ENCODE results near the gene RB1. TPM values are rescaled to one million over a fixed set of nuclear protein-coding genes. Genes with fewer than 3 reads are reported as not detected.
A peak's percentile ranks its signal among the peaks of the same experiment; 100 is the strongest.

The RB1 gene
- total and polyA plus RNA-seq, 2 donors (not counting 1 experiment from before 2014, with no cell fraction given): 24.0 to 70.4 TPM

DNA sequence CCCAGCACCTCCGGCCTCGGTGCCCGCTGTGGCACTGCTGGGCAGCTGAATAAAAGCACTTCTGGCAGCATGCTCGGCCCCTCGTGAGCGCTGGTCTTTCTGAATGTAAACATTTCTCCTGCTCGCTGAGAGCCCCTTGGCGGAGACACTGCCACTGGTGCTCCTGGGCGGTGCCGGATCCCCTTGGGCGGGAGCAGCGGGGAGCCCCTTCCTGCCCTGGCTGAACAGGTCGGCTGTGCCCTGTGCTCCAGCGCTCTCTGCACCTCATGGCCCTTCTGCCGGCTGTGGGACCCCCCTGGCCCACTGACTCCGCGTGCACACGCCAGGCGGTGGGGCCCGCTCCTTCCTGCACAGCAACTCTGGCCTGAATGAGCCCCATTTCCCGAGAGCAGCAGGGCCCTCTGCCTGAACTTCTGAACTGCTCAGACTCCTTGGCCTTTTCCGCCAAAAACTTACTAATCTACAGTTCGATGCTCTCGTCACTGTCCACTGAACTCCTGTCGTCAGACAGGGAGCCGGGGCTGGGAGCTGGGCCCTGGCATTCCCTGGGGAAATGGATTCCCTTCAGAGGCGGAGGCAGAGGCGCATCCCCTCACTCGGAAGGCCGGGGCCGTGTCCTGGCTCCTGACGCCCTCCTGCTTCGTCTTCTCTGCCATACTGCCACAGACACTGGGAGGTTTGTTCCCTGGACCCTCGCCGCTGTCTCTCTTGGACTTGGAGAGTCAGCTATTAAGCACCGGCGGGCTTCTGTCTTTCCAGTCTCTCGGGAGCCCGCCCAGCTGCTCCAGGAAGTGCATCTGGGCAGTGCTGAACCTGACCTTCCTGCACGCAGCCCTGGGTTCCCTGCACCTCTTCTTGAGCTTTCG lies 14.2 kb downstream of the RB1 start:
- Histone ChIP-seq H3K27ac (ENCODE audit: low read length in 2 of 2) (no peak overlapping the region), H3K27me3 (replicated peaks in 1 of 4; ENCODE audit: control extremely low read depth in 1 of 4, control insufficient read depth in 3 of 4, insufficient read depth in 4 of 4, low read length in 3 of 4) (no peaks in the 10 kb centered on the region), H3K4me1 (ENCODE audit: control insufficient read depth in 2 of 2, insufficient read depth in 2 of 2, low read length in 2 of 2) (peaks cover 5 to 35% of the 10 kb centered on the region in 2 donors), H2AFZ (ENCODE audit: insufficient read depth, low read depth, low read length, poor library complexity, severe bottlenecking) (no peak overlapping the region), H3K4me3 (ENCODE audit: control extremely low read depth in 1 of 5, extremely low read depth in 1 of 5, insufficient read depth in 1 of 5, low read depth in 2 of 5, low read length in 4 of 5) (peak overlapping the region in 4 of 5 experiments; percentile 25 to 47 (median 38)), H3K36me3 (replicated peaks in 1 of 2; ENCODE audit: control extremely low read depth in 1 of 2, control insufficient read depth in 1 of 2, extremely low read depth in 1 of 2, insufficient read depth in 2 of 2, low read length in 1 of 2) (peaks cover 3 to 35% of the 10 kb centered on the region in 2 experiments), H3K79me2 (ENCODE audit: control insufficient read depth, insufficient read depth, low read length) (peaks cover 97% of the 10 kb centered on the region), H4K20me1 (ENCODE audit: control insufficient read depth, insufficient read depth, low read length, poor library complexity, severe bottlenecking) (peaks cover 93% of the 10 kb centered on the region), H3K9ac (ENCODE audit: low read length) (peak overlapping the region; percentile 46), H3K9me3 (ENCODE audit: control extremely low read depth in 1 of 3, control insufficient read depth in 2 of 3, insufficient read depth in 1 of 3, low read length in 2 of 3) (peaks cover 4 to 64% (median 13%) of the 10 kb centered on the region in 3 donors), H3K4me2 (replicated peaks; ENCODE audit: low read depth, low read length, poor library complexity, severe bottlenecking) (peak overlapping the region; percentile 74)
- TF ChIP-seq, protein P1, sequence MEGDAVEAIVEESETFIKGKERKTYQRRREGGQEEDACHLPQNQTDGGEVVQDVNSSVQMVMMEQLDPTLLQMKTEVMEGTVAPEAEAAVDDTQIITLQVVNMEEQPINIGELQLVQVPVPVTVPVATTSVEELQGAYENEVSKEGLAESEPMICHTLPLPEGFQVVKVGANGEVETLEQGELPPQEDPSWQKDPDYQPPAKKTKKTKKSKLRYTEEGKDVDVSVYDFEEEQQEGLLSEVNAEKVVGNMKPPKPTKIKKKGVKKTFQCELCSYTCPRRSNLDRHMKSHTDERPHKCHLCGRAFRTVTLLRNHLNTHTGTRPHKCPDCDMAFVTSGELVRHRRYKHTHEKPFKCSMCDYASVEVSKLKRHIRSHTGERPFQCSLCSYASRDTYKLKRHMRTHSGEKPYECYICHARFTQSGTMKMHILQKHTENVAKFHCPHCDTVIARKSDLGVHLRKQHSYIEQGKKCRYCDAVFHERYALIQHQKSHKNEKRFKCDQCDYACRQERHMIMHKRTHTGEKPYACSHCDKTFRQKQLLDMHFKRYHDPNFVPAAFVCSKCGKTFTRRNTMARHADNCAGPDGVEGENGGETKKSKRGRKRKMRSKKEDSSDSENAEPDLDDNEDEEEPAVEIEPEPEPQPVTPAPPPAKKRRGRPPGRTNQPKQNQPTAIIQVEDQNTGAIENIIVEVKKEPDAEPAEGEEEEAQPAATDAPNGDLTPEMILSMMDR (IDR thresholded peaks at IDR 0.05): no peak
- no peak for TF ChIP-seq EZH2 (IDR thresholded peaks at IDR 0.05; ENCODE audit: borderline replicate concordance, insufficient read depth, low read depth, low read length, poor library complexity, severe bottlenecking)
- CTCF ChIA-PET: interaction anchor here (1.6 kb wide), 1 partner anchor 223 kb away, joined by 4 read pairs; the partner anchor contains the start of gene MED4
- 74% methylated on average over 41 of the region's 41 CpGs for WGBS (ENCODE audit: insufficient coverage)
- no peak overlapping the region for H3K27ac Mint-ChIP-seq
- intact Hi-C loops (cut with micrococcal nuclease): loop anchor here (2.0 kb wide), 2 partner anchors 13 to 53 kb away; no protein-coding TSS in a partner anchor
- H3K4me3 Mint-ChIP-seq: peak overlapping the region; percentile 81
- ATAC-seq (ENCODE audit: low read depth) (no peak), DNase-seq (peak; percentile 45)
- peaks cover 4% of the 10 kb centered on the region for H3K9me3 Mint-ChIP-seq (ENCODE audit: insufficient read depth)
- H3K27me3 Mint-ChIP-seq: no peaks in the 10 kb centered on the region
- H3K4me1 Mint-ChIP-seq: peaks cover 52% of the 10 kb centered on the region
- POLR2A ChIA-PET: interaction anchor here (0.6 kb wide), 1 partner anchor 9 kb away, joined by 3 read pairs; no protein-coding TSS in a partner anchor

Measured in B cell (primary cell).